ENCODE data around the gene CARS1. TPM values are rescaled to one million over a fixed set of nuclear protein-coding genes. Genes with fewer than 3 reads are reported as not detected.

CARS1 gene
- total and polyA plus RNA-seq, 10 of the 15 experiments (the other 5 are each of a cell fraction or from before 2014, with no cell fraction given) = 7.8 to 60.6 (median 45.7) TPM

GRCh38 chr11:3049430-3050243 lies 7.6 kb downstream of the CARS1 start (continued):
- TF ChIP-seq ZNF687 (IDR thresholded peaks at IDR 0.05) = peak; percentile 48
- peak; percentile 38; the same call in 1 of the 2 replicates for TF ChIP-seq BACH1 (IDR thresholded peaks at IDR 0.05; ENCODE audit: borderline replicate concordance)
- TF ChIP-seq ATF3 (IDR thresholded peaks at IDR 0.05; ENCODE audit: borderline replicate concordance, extremely low read depth, low read depth, low read length) = peak; percentile 79; the same call in 1 of the 2 replicates
- TF ChIP-seq CREB1 (IDR thresholded peaks at IDR 0.05; ENCODE audit: low read depth) = peak; percentile 78
- TF ChIP-seq ETV6 (conservative IDR thresholded peaks at IDR 0.05 in 1 of 2, IDR thresholded peaks at IDR 0.05 in 1 of 2; ENCODE audit: borderline replicate concordance in 1 of 2, low read depth in 1 of 2) = peak in 1 of 2 experiments; percentile 86; a peak in 1 of 4 replicates
- no peak for TF ChIP-seq MYB (IDR thresholded peaks at IDR 0.05; ENCODE audit: borderline replicate concordance, low read depth, low read length)
- TF ChIP-seq IKZF1 (conservative IDR thresholded peaks at IDR 0.05) = peak; percentile 82
- no peak for TF ChIP-seq NR2C1 (IDR thresholded peaks at IDR 0.05)
- 0 out of 2 replicates have a peak, but pooled peaks have one; percentile 46 for TF ChIP-seq MEF2A (IDR thresholded peaks at IDR 0.05; ENCODE audit: insufficient read depth, low read depth, low read length)
- TF ChIP-seq NFIC (IDR thresholded peaks at IDR 0.05; ENCODE audit: low read depth, low read length) = no peak; the same call in 1 of the 2 replicates
- peak; percentile 65; the same call in 1 of the 3 replicates for TF ChIP-seq POU2F2 (IDR thresholded peaks at IDR 0.05; ENCODE audit: borderline replicate concordance, low read depth, low read length)
- TF ChIP-seq EZH2 (IDR thresholded peaks at IDR 0.05; ENCODE audit: borderline replicate concordance, control insufficient read depth, low read depth, low read length) = no peak
- no peak for TF ChIP-seq KAT2A (conservative IDR thresholded peaks at IDR 0.05; ENCODE audit: control insufficient read depth, low read depth, low read length)
- TF ChIP-seq FOS (IDR thresholded peaks at IDR 0.05; ENCODE audit: borderline replicate concordance, extremely low read depth, insufficient read length) = no peak
- TF ChIP-seq CHD2 (IDR thresholded peaks at IDR 0.05; ENCODE audit: borderline replicate concordance, low read depth, low read length) = no peak
- peak; percentile 77 for TF ChIP-seq MAX (IDR thresholded peaks at IDR 0.05; ENCODE audit: low read depth, low read length)
- TF ChIP-seq ESRRA (IDR thresholded peaks at IDR 0.05; ENCODE audit: low read length) = no peak
- no peak for TF ChIP-seq ZBED1 (IDR thresholded peaks at IDR 0.05; ENCODE audit: borderline replicate concordance)
- TF ChIP-seq GATAD2B (conservative IDR thresholded peaks at IDR 0.05; ENCODE audit: low read depth) = no peak
- TF ChIP-seq PML (IDR thresholded peaks at IDR 0.05; ENCODE audit: low read length) = no peak
- TF ChIP-seq REST (IDR thresholded peaks at IDR 0.05; ENCODE audit: low read depth, low read length) = no peak

All from GM12878 (cell line).